Hematopoietic multipotent progenitor cell treated with erythropoietin and hydrocortisone succinate and interleukin-3 and kit ligand, for 4 days (in vitro differentiated cells): ENCODE data around the gene ZHX3.
A peak's percentile ranks its signal among the peaks of the same experiment; 100 is the strongest.
"Not testable (repeated sequence)": the region's sequence is repeated elsewhere in the genome, so short reads cannot be mapped to it uniquely, and the experiment has no call there.

Source experiments
- DNase-seq: peaks from one replicate; pipeline ENCODE4 v3.0.0-alpha.2; 2015

ZHX3 gene

DNA sequence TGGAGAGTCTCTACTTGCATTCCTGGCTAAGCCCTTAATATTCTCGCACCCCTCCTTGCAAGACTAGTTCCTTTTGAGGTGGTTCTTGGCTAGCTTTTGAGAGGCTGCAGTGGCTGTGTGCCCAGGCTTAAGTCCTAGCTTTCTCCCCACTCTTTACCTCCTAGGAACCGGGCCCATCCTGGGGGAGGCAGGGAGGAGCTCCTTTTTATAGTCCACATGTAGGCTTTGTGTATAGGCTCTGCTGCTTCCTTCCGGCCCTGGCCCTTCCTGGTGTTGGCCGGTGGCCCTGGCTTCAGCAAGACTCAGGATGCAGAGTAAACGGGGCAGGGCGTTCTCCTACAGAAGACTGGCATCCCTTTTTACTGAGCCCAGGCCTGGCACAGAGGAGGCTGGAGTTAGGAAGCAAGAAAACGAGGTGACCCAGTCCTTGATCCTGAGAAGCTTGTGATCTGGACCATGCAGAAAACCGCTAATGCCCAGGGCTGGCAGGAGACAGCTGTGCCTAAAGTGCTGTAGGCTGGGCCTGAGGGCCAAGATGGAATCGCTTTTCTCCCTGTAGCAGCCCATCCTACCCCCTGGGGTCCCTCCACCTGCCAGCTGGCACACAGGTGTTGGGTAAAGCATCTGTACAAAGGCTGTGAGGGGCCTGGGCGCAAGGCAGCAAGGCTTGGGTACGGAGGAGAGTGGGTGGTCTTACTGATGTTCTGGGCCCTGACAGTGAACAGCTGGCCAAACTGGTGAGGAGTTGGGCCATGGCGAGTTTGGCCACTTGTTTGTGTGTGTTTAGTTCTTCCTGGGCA, 171.5 kb downstream of the ZHX3 start:
- no peak for DNase-seq

- DNase-seq = no peak
Measured at GRCh38 chr20:41145317-41145716, 172.2 kb downstream of the ZHX3 start.

GRCh38 chr20:41143354-41143753, 174.2 kb downstream of the ZHX3 start:
- no peak for DNase-seq

GRCh38 chr20:41142919-41143318, 174.6 kb downstream of the ZHX3 start:
- peak; percentile 79 for DNase-seq

GRCh38 chr20:41142245-41142644, 175.3 kb downstream of the ZHX3 start:
- DNase-seq = no peak

- DNase-seq = no peak
Measured at GRCh38 chr20:41141153-41141815, 176.2 kb downstream of the ZHX3 start.

- no peak for DNase-seq
Measured at GRCh38 chr20:41140226-41141133, 177.1 kb downstream of the ZHX3 start.

DNA sequence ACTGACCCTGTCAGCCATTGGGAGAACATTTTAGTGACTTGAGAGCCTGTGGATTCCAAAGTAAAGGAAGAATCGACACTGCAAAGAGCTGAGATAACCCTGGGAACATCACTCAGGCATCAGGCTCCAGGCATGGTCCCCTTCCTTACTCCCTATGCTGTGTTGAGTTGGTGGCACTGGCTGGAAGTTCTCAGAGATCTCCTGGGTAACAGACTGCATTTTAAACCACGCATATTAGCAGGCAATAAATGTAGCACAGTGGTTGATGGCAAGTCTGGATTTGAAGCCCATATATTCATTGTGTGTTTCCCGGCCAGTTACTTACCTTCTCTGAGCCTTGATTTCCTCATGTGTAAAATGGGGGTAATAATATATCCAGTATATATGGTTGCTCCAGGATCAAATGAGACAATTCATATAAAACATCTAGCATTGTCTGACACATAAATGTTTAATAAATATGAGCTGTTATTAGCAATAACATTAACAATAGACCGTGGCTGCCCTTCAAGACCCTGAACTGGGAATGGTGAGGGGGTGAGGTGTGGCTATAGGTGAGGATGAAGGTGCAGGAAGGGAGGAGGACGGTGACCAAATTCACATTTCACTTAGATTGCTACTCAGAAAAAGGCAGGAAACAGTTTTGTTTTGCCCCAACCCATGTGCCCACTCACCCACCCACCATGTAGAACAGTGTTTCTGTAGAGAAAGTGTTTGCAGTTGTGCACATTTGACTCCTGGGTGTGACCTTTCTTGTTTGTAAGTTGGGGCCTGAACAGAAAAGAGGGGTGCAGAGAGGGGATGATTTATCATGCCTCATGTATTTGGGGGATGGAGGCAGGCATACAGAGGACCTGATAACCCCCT, 178.1 kb downstream of the ZHX3 start:
- no peak for DNase-seq

DNA sequence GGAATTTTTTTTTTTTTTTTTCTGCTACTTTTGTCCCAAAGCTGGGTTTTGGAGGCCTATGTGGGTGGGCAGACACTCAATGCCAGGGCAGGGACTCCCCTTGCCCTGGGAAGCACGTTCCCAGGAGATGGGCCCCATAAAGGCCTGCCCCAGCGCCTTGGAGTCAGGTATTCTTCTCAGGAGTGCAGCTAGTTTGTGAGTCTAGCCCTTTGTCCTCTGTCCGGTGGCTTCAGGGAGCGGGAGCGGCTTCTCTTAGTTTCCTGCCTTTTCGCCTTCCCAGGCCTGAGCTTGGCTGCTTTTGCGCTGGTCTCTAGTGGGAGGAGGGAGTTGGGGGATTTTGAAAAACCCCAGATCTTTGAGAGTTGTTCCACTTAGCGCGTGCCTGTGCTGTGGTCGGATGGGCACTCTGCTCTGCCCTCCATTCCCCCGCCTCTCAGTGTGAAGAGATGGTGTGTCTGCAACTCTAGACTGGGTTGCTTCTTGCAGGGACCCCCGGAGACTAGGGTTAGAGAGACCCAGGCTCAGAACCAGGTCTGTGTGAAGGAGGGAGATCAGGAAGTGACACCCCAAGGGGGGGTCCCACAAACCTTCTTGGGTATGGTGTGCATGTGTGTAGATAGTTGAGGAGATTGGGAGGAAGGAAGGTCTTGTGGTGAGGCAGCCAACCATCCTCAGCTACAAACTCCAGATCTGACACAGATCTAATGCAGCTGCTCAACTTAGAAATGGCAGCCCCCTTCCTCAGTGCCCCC, 178.9 kb downstream of the ZHX3 start:
- peak; percentile 45 for DNase-seq

DNA sequence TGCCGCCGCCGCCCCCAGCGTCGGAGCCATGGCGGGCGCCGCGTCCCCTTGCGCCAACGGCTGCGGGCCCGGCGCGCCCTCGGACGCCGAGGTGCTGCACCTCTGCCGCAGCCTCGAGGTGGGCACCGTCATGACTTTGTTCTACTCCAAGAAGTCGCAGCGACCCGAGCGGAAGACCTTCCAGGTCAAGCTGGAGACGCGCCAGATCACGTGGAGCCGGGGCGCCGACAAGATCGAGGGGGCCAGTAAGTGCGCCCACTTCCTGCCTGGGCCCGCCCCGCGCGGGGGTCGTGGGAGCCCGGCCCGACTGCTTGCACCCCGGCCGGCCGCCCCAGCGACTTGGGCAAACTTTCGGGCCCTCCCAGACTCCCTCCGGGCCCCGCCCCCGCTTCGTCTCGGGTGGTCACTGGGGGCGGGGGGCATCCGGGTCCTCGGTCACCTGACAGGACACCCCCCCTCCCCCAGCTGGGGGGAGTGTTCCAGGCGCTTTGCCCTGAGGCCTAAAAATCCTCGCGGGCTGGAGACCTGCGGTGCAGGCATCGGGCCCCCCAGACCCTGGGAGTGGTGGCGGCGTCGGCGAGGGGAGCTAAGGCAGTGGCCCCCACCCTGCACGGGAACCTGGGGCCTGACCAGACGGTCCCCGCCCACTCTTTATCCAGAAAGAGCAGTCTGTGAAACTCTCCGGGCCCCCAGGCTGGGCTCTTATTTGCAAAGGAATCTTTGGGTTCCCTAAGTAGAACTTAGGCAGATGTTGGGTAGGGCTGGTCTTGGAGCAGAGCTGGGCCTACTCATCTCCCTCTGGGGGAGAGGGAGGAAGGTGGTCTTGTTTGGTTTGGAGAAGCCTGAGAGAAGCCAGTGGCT, 179.7 kb downstream of the ZHX3 start:
- peak; percentile 57 for DNase-seq

- peak; percentile 87 for DNase-seq
Measured at GRCh38 chr20:41136680-41137613, 180.6 kb downstream of the ZHX3 start, which contains the start of gene PLCG1. PLCG1 (plus strand) TSS chr20:41137543; CDS start chr20:41137642, 99 bp downstream.

DNA sequence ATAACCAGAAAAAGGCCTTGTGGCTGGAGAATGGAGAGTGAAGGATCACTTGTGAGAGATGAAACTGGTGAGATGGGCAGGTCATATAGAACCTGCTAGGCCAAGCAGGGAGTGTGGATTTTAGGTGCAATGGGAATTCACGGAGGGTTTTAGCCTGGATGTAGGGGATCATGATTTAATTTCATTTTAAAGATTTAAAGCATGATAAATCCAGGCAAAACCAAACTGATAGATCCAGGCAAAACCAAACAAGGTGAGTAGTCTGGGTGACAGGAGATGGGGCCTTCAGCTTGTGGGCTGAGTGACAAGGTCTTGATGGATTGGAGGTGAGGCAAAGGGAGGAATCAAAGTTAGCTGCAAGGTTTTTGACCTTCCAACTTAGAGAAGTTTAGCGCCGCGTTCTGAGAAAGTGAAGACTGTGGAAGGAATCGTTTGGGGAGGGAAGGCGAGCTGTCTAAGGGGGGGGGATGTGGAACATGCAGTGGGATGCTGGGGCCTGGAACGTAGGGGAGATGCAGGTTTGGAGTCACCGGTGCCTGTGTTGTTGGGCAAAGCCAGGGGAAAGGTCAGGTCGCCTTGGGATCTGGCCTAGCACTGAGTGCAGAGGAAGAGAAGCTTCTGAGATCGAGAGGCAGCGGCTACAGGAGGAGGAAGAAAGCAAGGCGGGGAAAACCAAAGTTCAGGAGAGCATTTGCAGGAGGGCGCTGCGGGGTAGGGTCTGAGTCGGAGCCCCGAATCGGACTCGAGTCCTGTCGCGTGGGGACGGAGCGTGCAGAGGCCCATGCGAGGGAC, 181.4 kb downstream of the ZHX3 start:
- DNase-seq = peak; percentile 42

- DNase-seq = peak; percentile 75
Measured at GRCh38 chr20:41135187-41135887, 182.2 kb downstream of the ZHX3 start.

DNA sequence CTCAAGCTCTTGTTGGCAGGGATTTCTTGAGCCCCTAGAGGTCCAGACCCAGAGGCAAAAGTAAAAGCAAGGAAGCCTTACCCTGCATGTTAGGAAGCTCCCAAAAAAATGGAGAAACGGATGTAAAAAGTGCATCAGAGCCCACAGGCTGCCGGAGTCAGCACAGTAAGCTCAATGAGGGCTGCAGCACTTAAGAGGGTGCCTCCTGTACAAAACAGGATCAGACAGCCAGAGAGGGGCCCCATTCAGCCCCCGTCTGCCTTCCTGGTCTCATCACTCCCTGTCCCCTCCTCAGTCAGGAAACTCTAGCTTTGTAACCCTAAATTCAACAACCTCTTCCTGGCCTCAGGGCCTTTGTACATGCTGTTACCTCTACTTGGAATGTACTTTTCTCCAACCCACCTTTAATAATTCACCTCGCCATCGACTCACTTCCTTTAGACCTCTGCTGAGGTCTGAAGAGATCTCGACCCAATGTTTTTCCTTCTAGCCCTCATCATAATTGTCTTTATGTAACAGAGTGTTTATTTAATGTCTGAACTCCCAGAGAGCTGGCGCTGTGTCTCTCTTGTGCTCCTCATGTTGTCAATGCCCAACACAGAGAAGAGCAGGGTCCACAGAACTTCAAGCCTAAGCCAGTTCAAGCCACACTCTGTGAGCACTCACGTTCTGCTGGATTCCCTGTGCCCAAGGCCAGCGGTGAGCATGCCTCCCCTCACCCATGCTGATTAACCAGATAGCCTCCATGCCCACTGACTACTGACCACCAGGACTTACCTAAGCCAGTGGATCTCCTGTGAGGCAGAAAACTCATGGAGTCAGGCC, 183.0 kb downstream of the ZHX3 start:
- no peak for DNase-seq

DNA sequence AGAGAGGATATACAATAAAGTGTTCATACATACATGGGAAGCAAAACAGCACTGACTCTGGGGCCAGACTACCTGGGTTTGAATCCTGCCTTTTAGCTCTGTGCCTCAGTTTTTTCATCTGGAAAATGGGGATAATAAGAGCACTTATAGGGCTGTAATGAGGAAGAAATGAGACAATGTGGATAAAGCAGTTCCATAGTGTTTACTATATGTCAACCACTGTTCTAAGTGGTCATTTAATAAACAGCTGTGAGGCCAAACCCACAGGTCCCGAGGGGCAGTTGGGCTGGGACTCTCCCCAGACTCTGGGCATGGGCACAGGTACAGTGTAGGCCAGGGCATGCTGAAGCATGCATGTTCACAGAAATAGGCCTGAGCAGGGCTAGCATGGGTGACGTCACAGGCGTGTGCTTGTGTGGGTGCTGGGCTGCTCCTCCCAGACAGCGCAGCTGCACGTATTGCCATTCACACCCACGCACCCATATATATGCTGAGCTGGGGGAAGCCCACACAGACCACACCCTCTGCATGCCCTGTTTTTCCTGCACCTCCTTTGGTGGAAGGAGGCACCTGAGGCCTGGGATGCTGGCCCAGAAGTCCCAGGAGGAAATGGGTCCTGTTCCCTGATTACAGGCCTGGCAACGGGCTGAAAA, 183.7 kb downstream of the ZHX3 start:
- no peak for DNase-seq

DNA sequence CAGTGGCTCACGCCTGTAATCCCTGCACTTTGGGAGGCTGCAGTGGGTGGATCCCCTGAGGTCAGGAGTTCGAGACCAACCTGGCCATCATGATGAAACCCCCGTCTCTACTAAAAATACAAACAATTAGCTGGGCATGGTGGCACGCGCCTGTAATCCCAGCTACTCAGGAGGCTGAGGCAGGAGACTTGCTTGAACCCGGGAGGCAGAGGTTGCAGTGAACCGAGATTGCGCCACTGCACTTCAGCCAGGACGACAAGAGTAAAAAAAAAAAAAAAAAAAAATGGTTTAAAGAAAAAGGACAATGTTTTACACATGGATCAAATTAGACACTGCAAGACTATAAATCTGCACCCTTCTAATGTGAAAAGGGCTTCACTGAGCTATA, 185.1 kb downstream of the ZHX3 start:
- not testable (repeated sequence) for DNase-seq
